Astrocyte (in vitro differentiated cells and primary cell): ENCODE measurements around the gene STXBP2. TPM values are rescaled to one million over a fixed set of nuclear protein-coding genes. Genes with fewer than 3 reads are reported as not detected.
"Not testable (repeated sequence)": the region's sequence is repeated elsewhere in the genome, so short reads cannot be mapped to it uniquely, and the experiment has no call there.

ENCODE experiments used
- DNase-seq: peaks from one replicate; pipeline ENCODE4 v3.0.0-alpha.2; 2010; ENCODE audit warnings: low read depth
- FAIRE-seq: peaks from 2 replicates; lab custom pipeline; 2011; peaks lifted over from hg19 to GRCh38; lab: Jason Lieb, UNC
- H2AFZ ChIP-seq: 2 replicates; pipeline ENCODE4 v1.6.0; 2012; ENCODE audit warnings: low read depth, low read length, inconsistent platforms
- H3K27ac ChIP-seq: 2 replicates; pipeline ENCODE4 v1.5.1; 2011; ENCODE audit warnings: low read depth, low read length, inconsistent platforms
- H3K27me3 ChIP-seq: 2 replicates; pipeline ENCODE4 v1.6.0; 2011; ENCODE audit warnings: low read length, inconsistent platforms; ENCODE audit not compliant: insufficient read depth
- H3K36me3 ChIP-seq: 2 replicates; pipeline ENCODE4 v1.5.1; 2011; ENCODE audit warnings: low read length, inconsistent platforms; ENCODE audit not compliant: insufficient read depth
- H3K4me1 ChIP-seq: 2 replicates; pipeline ENCODE4 v1.5.1; 2011; ENCODE audit warnings: low read length, inconsistent platforms; ENCODE audit not compliant: insufficient read depth
- H3K4me2 ChIP-seq: 2 replicates; pipeline ENCODE4 v1.6.0; 2012; ENCODE audit warnings: low read length, inconsistent platforms
- H3K4me3 ChIP-seq: 2 replicates; pipeline ENCODE4 v1.5.1; 2011; ENCODE audit warnings: low read depth, mild to moderate bottlenecking, low read length, inconsistent platforms; ENCODE audit not compliant: insufficient read depth
- H3K79me2 ChIP-seq: 2 replicates; pipeline ENCODE4 v1.6.0; 2012; ENCODE audit warnings: mild to moderate bottlenecking, low read length, inconsistent platforms; ENCODE audit not compliant: insufficient read depth
- H3K9ac ChIP-seq: 2 replicates; pipeline ENCODE4 v1.6.0; 2012; ENCODE audit warnings: mild to moderate bottlenecking, low read length, inconsistent platforms
- H3K9me3 ChIP-seq: 2 replicates; pipeline ENCODE4 v1.5.1; 2012; ENCODE audit warnings: low read depth, mild to moderate bottlenecking, low read length, inconsistent platforms; ENCODE audit not compliant: insufficient read depth
- H4K20me1 ChIP-seq: 2 replicates; pipeline ENCODE4 v1.6.0; 2012; ENCODE audit warnings: low read length, inconsistent platforms; ENCODE audit not compliant: insufficient read depth
- H3K27ac Mint-ChIP-seq: one replicate; pipeline ENCODE4 v1.8.0; 2021; ENCODE audit warnings: mild to moderate bottlenecking, mixed read lengths; ENCODE audit not compliant: unreplicated experiment
- H3K27me3 Mint-ChIP-seq: one replicate; pipeline ENCODE4 v1.8.0; 2021; ENCODE audit warnings: low read depth, mixed read lengths; ENCODE audit not compliant: unreplicated experiment
- H3K36me3 Mint-ChIP-seq: one replicate; pipeline ENCODE4 v1.8.0; 2021; ENCODE audit warnings: low read depth, mixed read lengths; ENCODE audit not compliant: unreplicated experiment
- H3K4me1 Mint-ChIP-seq: one replicate; pipeline ENCODE4 v1.8.0; 2021; ENCODE audit warnings: low read depth, mixed read lengths; ENCODE audit not compliant: unreplicated experiment
- H3K4me3 Mint-ChIP-seq: one replicate; pipeline ENCODE4 v1.8.0; 2021; ENCODE audit warnings: mild to moderate bottlenecking, moderate library complexity, mixed read lengths; ENCODE audit not compliant: unreplicated experiment
- H3K9me3 Mint-ChIP-seq: one replicate; pipeline ENCODE4 v1.8.0; 2021; ENCODE audit warnings: mild to moderate bottlenecking, mixed read lengths; ENCODE audit not compliant: unreplicated experiment
- CTCF ChIP-seq: IDR thresholded peaks from 2 replicates; pipeline ENCODE4 v1.5.1; 2011; ENCODE audit warnings: low read depth, mild to moderate bottlenecking, inconsistent platforms, low read length, moderate library complexity; ENCODE audit not compliant: insufficient read depth
- EZH2 ChIP-seq: IDR thresholded peaks from 2 replicates; pipeline ENCODE4 v1.6.1; 2012; ENCODE audit warnings: mild to moderate bottlenecking, low read length, inconsistent platforms; ENCODE audit not compliant: insufficient read depth
- total RNA-seq: library from RNA; stranded (reverse); gene quantifications from 2 replicates; pipeline ENCODE4 v1.2.1, GENCODE V29; 2021

Gene STXBP2
- total RNA-seq, 1 donor from 2014 or later: 49.6 TPM

GRCh38 chr19:7643031-7643415 lies 6.1 kb downstream of the STXBP2 start:
- H3K27me3 ChIP-seq: peaks cover 2% of the 10 kb centered on the region
- Mint-ChIP-seq H3K36me3 (peaks cover 1% of the 10 kb centered on the region), H3K4me1 (no peaks in the 10 kb centered on the region), H3K27ac (no peak overlapping the region), H3K9me3 (no peaks in the 10 kb centered on the region), H3K27me3 (no peaks in the 10 kb centered on the region), H3K4me3 (no peak overlapping the region)
- H3K79me2 ChIP-seq: no peaks in the 10 kb centered on the region
- H3K4me2 ChIP-seq: no peak overlapping the region
- H2AFZ ChIP-seq: no peak overlapping the region
- H3K9ac ChIP-seq: no peak overlapping the region
- no peaks in the 10 kb centered on the region for H3K36me3 ChIP-seq
- no peak for DNase-seq
- H3K27ac ChIP-seq: no peak overlapping the region
- no peaks in the 10 kb centered on the region for H3K4me1 ChIP-seq
- peaks cover 5% of the 10 kb centered on the region for H3K9me3 ChIP-seq
- no peak overlapping the region for H3K4me3 ChIP-seq
- FAIRE-seq: no peak
- no peaks in the 10 kb centered on the region for H4K20me1 ChIP-seq
- TF ChIP-seq EZH2 (no peak), CTCF (no peak)

GRCh38 chr19:7643629-7644549 lies 7.0 kb downstream of the STXBP2 start:
- H3K9ac ChIP-seq, H3K36me3 ChIP-seq, H3K36me3 Mint-ChIP-seq, H3K4me3 ChIP-seq, DNase-seq, H3K4me2 ChIP-seq, H3K27me3 ChIP-seq, H3K9me3 ChIP-seq, H2AFZ ChIP-seq, H4K20me1 ChIP-seq, H3K27ac ChIP-seq, H3K9me3 Mint-ChIP-seq, H3K4me1 Mint-ChIP-seq, H3K27ac Mint-ChIP-seq, H3K79me2 ChIP-seq, H3K27me3 Mint-ChIP-seq, H3K4me3 Mint-ChIP-seq, H3K4me1 ChIP-seq, FAIRE-seq: not testable (repeated sequence)

- H3K36me3 ChIP-seq: no peaks in the 10 kb centered on the region
- FAIRE-seq: no peak
- TF ChIP-seq CTCF: no peak
- no peak for TF ChIP-seq EZH2
Measured at GRCh38 chr19:7644550-7644877, 7.6 kb downstream of the STXBP2 start.

More at GRCh38 chr19:7644550-7644877, 7.6 kb downstream of the STXBP2 start:
- H3K4me2 ChIP-seq: no peak overlapping the region
- no peaks in the 10 kb centered on the region for H4K20me1 ChIP-seq
- Mint-ChIP-seq H3K4me3 (no peak overlapping the region), H3K4me1 (no peaks in the 10 kb centered on the region), H3K9me3 (no peaks in the 10 kb centered on the region), H3K27ac (no peak overlapping the region), H3K27me3 (peaks cover 2% of the 10 kb centered on the region), H3K36me3 (peaks cover 1% of the 10 kb centered on the region)
- no peak overlapping the region for H3K4me3 ChIP-seq
- no peaks in the 10 kb centered on the region for H3K79me2 ChIP-seq
- H3K9me3 ChIP-seq: peaks cover 5% of the 10 kb centered on the region
- no peak overlapping the region for H3K9ac ChIP-seq
- H3K4me1 ChIP-seq: no peaks in the 10 kb centered on the region
- no peak overlapping the region for H2AFZ ChIP-seq
- no peaks in the 10 kb centered on the region for H3K27me3 ChIP-seq
- H3K27ac ChIP-seq: no peak overlapping the region
- DNase-seq: no peak
